Measurements from ENCODE around the gene NDUFB7.

GRCh38 chr19:14563989-14564651, 7.7 kb downstream of the NDUFB7 start:
- TF ChIP-seq CTCF (IDR thresholded peaks at IDR 0.05): no peak
- no peak for TF ChIP-seq POLR2A (IDR thresholded peaks at IDR 0.05)
- TF ChIP-seq POLR2AphosphoS5 (IDR thresholded peaks at IDR 0.05; ENCODE audit: insufficient read depth in 1 of 2, low read depth in 1 of 2): no peak
